ENCODE measurements around the gene ZNF581. TPM values are rescaled to one million over a fixed set of nuclear protein-coding genes. Genes with fewer than 3 reads are reported as not detected.

Gene ZNF581
- total RNA-seq, 4 donors from 2014 or later = 16.3 to 27.1 (median 20.2) TPM

GRCh38 chr19:55685776-55686175, 42.3 kb downstream of the ZNF581 start:
- no peak for TF ChIP-seq POLR2A (IDR thresholded peaks at IDR 0.05)
- no peak for TF ChIP-seq POLR2AphosphoS5 (IDR thresholded peaks at IDR 0.05)
- no peak for TF ChIP-seq CTCF (IDR thresholded peaks at IDR 0.05)
- TF ChIP-seq EP300 (IDR thresholded peaks at IDR 0.05) = no peak
- Histone ChIP-seq H3K9me3 (no peaks in the 10 kb centered on the region), H3K36me3 (peaks cover 86% of the 10 kb centered on the region), H3K4me3 (no peak overlapping the region), H3K4me1 (peaks cover 9% of the 10 kb centered on the region), H3K27ac (no peak overlapping the region), H3K27me3 (no peaks in the 10 kb centered on the region)
- 95% methylated on average over 6 of the region's 6 CpGs for WGBS
- no peak for DNase-seq (ENCODE audit: low spot score in 2 of 2)

DNA sequence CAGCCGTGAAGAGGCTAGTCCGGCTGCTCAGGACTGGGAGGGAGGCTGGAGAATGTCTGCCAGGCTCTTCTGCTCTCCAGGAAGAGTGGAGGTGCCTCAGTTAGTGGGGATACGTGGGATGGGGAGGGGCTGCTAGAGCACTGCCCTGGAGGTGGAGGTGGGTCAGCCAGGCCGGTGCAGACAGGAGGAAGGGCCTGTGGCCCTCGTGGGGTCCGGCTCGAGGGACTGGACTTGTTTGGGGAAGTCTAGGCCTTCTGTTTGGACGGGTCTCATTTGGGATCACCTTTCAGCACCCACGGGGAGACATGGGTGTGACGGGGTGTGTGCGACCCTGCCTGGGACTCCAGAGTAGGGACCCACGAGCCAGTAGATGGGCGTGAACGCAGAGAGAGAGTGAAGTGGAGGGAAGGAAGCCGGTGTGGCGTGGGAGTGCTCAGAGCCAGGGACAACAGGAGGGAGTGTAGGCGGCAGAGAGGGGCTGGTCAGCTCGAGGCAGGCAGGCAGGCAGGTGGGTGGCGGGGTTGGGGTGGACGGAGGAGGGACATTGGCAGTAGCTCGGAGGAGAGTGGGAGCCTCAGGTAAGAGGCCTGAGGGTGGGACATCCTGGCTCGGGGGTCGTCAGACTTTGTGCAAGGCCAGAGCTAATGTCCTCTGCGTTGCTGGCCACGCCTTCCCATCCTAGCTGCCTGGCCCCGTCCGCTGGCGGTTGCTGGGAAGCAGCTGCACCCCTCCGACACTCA, 43.0 kb downstream of the ZNF581 start:
- peaks cover 87% of the 10 kb centered on the region for H3K36me3 ChIP-seq
- DNase-seq (ENCODE audit: low spot score in 2 of 2) = no peak
- TF ChIP-seq CTCF (IDR thresholded peaks at IDR 0.05) (no peak), EP300 (IDR thresholded peaks at IDR 0.05) (no peak), POLR2A (IDR thresholded peaks at IDR 0.05) (no peak), POLR2AphosphoS5 (IDR thresholded peaks at IDR 0.05) (no peak)
- H3K4me1 ChIP-seq = peaks cover 8% of the 10 kb centered on the region
- no peak overlapping the region for H3K4me3 ChIP-seq
- no peak overlapping the region for H3K27ac ChIP-seq
- H3K27me3 ChIP-seq = no peaks in the 10 kb centered on the region
- WGBS = 88% methylated on average over 29 of the region's 29 CpGs
- no peaks in the 10 kb centered on the region for H3K9me3 ChIP-seq

DNA sequence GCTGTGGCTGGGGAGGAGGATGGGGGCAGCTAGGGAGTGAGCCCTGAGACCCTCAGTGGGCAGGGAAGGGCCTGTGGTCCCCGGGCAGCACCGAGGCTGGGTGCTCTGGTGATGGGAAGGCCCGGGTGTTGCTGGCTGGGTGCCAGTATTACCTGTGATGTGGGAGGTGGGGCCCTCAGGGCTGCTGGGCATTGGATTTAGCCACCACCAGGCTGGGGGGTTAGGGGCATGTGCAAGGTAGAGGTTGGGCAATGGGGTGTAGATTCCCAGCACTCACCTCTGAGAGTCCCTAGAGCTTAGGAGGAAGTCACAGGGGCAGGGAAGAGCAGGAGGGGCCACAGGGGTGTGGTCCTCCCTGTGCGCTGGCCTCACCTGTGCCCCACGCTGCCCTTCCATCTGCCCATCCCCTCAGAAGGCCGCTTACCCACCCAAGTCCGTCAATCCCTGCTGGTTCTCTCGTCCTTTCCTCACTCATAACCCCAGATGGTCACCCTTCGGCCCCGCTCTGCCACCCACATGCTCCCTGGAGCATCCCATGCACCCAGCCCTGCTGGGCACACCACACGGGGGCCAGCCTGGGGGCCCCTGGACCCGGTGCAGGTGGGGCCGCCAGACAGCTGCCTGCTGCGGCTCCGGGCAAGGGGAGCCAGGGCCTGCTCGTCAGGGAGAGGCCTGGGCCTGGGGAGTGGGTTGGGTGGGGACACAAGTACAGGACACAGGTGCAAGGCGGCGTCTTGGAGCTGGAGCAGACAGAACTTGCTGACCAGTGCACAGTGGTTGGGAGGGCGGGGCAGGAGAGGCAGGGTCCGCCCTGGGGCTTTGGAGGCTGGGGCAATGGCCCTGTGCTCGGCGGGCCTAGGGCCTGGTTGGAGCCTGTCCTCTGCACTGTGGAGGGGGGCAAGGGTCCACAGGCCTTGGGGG, 44.1 kb downstream of the ZNF581 start:
- Histone ChIP-seq H3K9me3 (no peaks in the 10 kb centered on the region), H3K4me3 (no peak overlapping the region), H3K27me3 (no peaks in the 10 kb centered on the region), H3K4me1 (peaks cover 8% of the 10 kb centered on the region), H3K36me3 (peaks cover 91% of the 10 kb centered on the region), H3K27ac (no peak overlapping the region)
- no peak for TF ChIP-seq EP300 (IDR thresholded peaks at IDR 0.05)
- TF ChIP-seq CTCF (IDR thresholded peaks at IDR 0.05) = no peak
- DNase-seq (ENCODE audit: low spot score in 2 of 2) = peak in 1 of 2 donors; percentile 59
- 85% methylated on average over 16 of the region's 22 CpGs for WGBS

GRCh38 chr19:55688422-55689218, 45.2 kb downstream of the ZNF581 start:
- 62% methylated on average over 22 of the region's 27 CpGs for WGBS

More at GRCh38 chr19:55688422-55689218, 45.2 kb downstream of the ZNF581 start:
- peak in 1 of 2 donors; percentile 51 for DNase-seq (ENCODE audit: low spot score in 2 of 2)
- Histone ChIP-seq H3K27me3 (no peaks in the 10 kb centered on the region), H3K36me3 (peaks cover 95% of the 10 kb centered on the region), H3K9me3 (no peaks in the 10 kb centered on the region), H3K4me1 (peaks cover 8% of the 10 kb centered on the region), H3K27ac (no peak overlapping the region), H3K4me3 (no peak overlapping the region)
- no peak for TF ChIP-seq POLR2AphosphoS5 (IDR thresholded peaks at IDR 0.05)
- no peak for TF ChIP-seq POLR2A (IDR thresholded peaks at IDR 0.05)
- no peak for TF ChIP-seq CTCF (IDR thresholded peaks at IDR 0.05)
- no peak for TF ChIP-seq EP300 (IDR thresholded peaks at IDR 0.05)

Data from suprapubic skin (tissue), 4 donors.